Colonic mucosa (tissue), 4 donors: ENCODE data around the gene PDE2A. TPM values are rescaled to one million over a fixed set of nuclear protein-coding genes. Genes with fewer than 3 reads are reported as not detected.

Experiments
- DNase-seq: peaks from one replicate; pipeline ENCODE4 v3.0.0-alpha.2; 2020
- H3K27ac ChIP-seq: fragments of 200-600 bp; one replicate; pipeline ENCODE4 v1.8.0; 2021
- H3K27me3 ChIP-seq: fragments of 200-600 bp; one replicate; pipeline ENCODE4 v1.8.0; 2021
- H3K36me3 ChIP-seq: fragments of 200-600 bp; one replicate; pipeline ENCODE4 v1.8.0; 2021
- H3K4me1 ChIP-seq: fragments of 200-600 bp; one replicate; pipeline ENCODE4 v1.8.0; 2021; ENCODE audit warnings: mild to moderate bottlenecking
- H3K4me3 ChIP-seq: fragments of 200-600 bp; one replicate; pipeline ENCODE4 v1.8.0; 2021
- H3K9ac ChIP-seq, 2 donors: one replicate each; pipeline ENCODE4 v1.7.0; 2013; ENCODE audit warnings: control low read depth in 2 of 2, low read depth in 2 of 2, low read length in 2 of 2
- H3K9me3 ChIP-seq: fragments of 200-600 bp; one replicate; pipeline ENCODE4 v1.8.0; 2021
- CTCF ChIP-seq: fragments of 200-600 bp; IDR thresholded peaks from one replicate; pipeline ENCODE4 v1.8.0; 2022; ENCODE audit warnings: antibody characterized with exemption, mild to moderate bottlenecking
- intact Hi-C: fragments of 100-400 bp; cut with DNase I; formaldehyde crosslinking; loops from one replicate; pipeline ENCODE4 v1.14.1; 2022
- total RNA-seq, 2 donors: library from RNA; stranded (reverse); fragmentation: NEBNext Ultra II Directional in 1 of 2; extraction: Animal tissue kit (Norgen Biotek cat#: 25700) in 1 of 2; gene quantifications; one replicate each; pipeline ENCODE4 v1.2.1, GENCODE V29; 2021
- donor health status: healthy.
- donor health status: DM: no; HTN: no; CAD: no.
- donor health status: DM: no; HTN: no; CAD: no.

Gene PDE2A
- total RNA-seq, 2 donors from 2014 or later = 5.6 to 8.9 TPM

- Histone ChIP-seq H3K4me1 (no peaks in the 10 kb centered on the region), H3K9ac (no peak overlapping the region), H3K4me3 (no peak overlapping the region), H3K9me3 (no peaks in the 10 kb centered on the region), H3K27me3 (no peaks in the 10 kb centered on the region), H3K36me3 (peaks cover 22% of the 10 kb centered on the region), H3K27ac (no peak overlapping the region)
- intact Hi-C loops = no loop called here
- no peak for TF ChIP-seq CTCF
- no peak for DNase-seq
Measured at GRCh38 chr11:72701466-72701865, 27.2 kb upstream of the PDE2A start.

- H3K27me3 ChIP-seq = no peaks in the 10 kb centered on the region
- intact Hi-C loops = no loop called here
- H3K36me3 ChIP-seq = peaks cover 26% of the 10 kb centered on the region
- no peak for DNase-seq
- no peak overlapping the region for H3K4me3 ChIP-seq
- H3K4me1 ChIP-seq = no peaks in the 10 kb centered on the region
- no peak overlapping the region for H3K9ac ChIP-seq
- no peak for TF ChIP-seq CTCF
- no peak overlapping the region for H3K27ac ChIP-seq
- no peaks in the 10 kb centered on the region for H3K9me3 ChIP-seq
Measured at GRCh38 chr11:72700146-72700545, 25.9 kb upstream of the PDE2A start.

- Histone ChIP-seq H3K9me3 (no peaks in the 10 kb centered on the region), H3K9ac (no peak overlapping the region), H3K27me3 (no peaks in the 10 kb centered on the region), H3K36me3 (peaks cover 42% of the 10 kb centered on the region), H3K27ac (no peak overlapping the region), H3K4me3 (no peak overlapping the region), H3K4me1 (no peaks in the 10 kb centered on the region)
- TF ChIP-seq CTCF = no peak
- DNase-seq = no peak
- intact Hi-C loops = no loop called here
Measured at GRCh38 chr11:72697814-72698213, 23.6 kb upstream of the PDE2A start.

- Histone ChIP-seq H3K36me3 (peaks cover 50% of the 10 kb centered on the region), H3K4me1 (no peaks in the 10 kb centered on the region), H3K27ac (no peak overlapping the region), H3K27me3 (no peaks in the 10 kb centered on the region), H3K9me3 (no peaks in the 10 kb centered on the region), H3K9ac (no peak overlapping the region), H3K4me3 (no peak overlapping the region)
- intact Hi-C loops = no loop called here
- DNase-seq = peak; percentile 42
- TF ChIP-seq CTCF = no peak
Measured at GRCh38 chr11:72696866-72697700, 22.9 kb upstream of the PDE2A start.

- Histone ChIP-seq H3K4me3 (no peak overlapping the region), H3K27ac (no peak overlapping the region), H3K27me3 (no peaks in the 10 kb centered on the region), H3K36me3 (peaks cover 41% of the 10 kb centered on the region), H3K9me3 (no peaks in the 10 kb centered on the region), H3K9ac (no peak overlapping the region), H3K4me1 (no peaks in the 10 kb centered on the region)
- TF ChIP-seq CTCF = no peak
- no peak for DNase-seq
- intact Hi-C loops = no loop called here
Measured at GRCh38 chr11:72695354-72695753, 21.1 kb upstream of the PDE2A start.
